Neural progenitor cell (in vitro differentiated cells): ENCODE results near the gene LZTS3. TPM values are rescaled to one million over a fixed set of nuclear protein-coding genes. Genes with fewer than 3 reads are reported as not detected.

Source experiments
- DNase-seq: peaks from one replicate; pipeline ENCODE4 v3.0.0-alpha.2; 2016; ENCODE audit warnings: low spot score
- H2AFZ ChIP-seq: fragments of 200-600 bp; sonication (generic); replicated peaks from 2 replicates; pipeline ENCODE4 v1.6.1; 2016; ENCODE audit warnings: antibody characterized with exemption
- H3F3A ChIP-seq: fragments of 200-600 bp; sonication (generic); 2 replicates; pipeline ENCODE4 v1.6.1; 2016; ENCODE audit warnings: antibody characterized with exemption, low read depth
- H3K27ac ChIP-seq: fragments of 200-600 bp; sonication (generic); 2 replicates; pipeline ENCODE4 v1.5.1; 2016; ENCODE audit warnings: mild to moderate bottlenecking
- H3K27me3 ChIP-seq: fragments of 200-600 bp; sonication (generic); 2 replicates; pipeline ENCODE4 v1.6.1; 2016; ENCODE audit warnings: mild to moderate bottlenecking, moderate library complexity
- H3K36me3 ChIP-seq: fragments of 200-600 bp; sonication (generic); 2 replicates; pipeline ENCODE4 v1.5.1; 2016
- H3K4me1 ChIP-seq: fragments of 200-600 bp; sonication (generic); 2 replicates; pipeline ENCODE4 v1.6.1; 2016; ENCODE audit warnings: mixed run types
- H3K4me2 ChIP-seq: fragments of 200-600 bp; sonication (generic); 2 replicates; pipeline ENCODE4 v1.6.1; 2016
- H3K4me3 ChIP-seq: fragments of 200-600 bp; sonication (generic); 2 replicates; pipeline ENCODE4 v1.5.1; 2016
- H3K79me2 ChIP-seq: fragments of 200-600 bp; sonication (generic); 2 replicates; pipeline ENCODE4 v1.6.1; 2016; ENCODE audit warnings: low read depth
- H3K9ac ChIP-seq: fragments of 200-600 bp; sonication (generic); 2 replicates; pipeline ENCODE4 v1.6.1; 2016
- H3K9me3 ChIP-seq: fragments of 200-600 bp; sonication (generic); 2 replicates; pipeline ENCODE4 v1.5.1; 2016; ENCODE audit warnings: low read depth
- H4K20me1 ChIP-seq: fragments of 200-600 bp; sonication (generic); 2 replicates; pipeline ENCODE4 v1.6.1; 2016; ENCODE audit warnings: low read depth
- H3K27ac Mint-ChIP-seq: 3 replicates; pipeline ENCODE4 v1.8.0; 2021; ENCODE audit warnings: mixed read lengths
- H3K27me3 Mint-ChIP-seq: 2 replicates; pipeline ENCODE4 v1.8.0; 2022; ENCODE audit warnings: low read depth, mild to moderate bottlenecking, inconsistent platforms, moderate library complexity, mixed read lengths; ENCODE audit not compliant: insufficient read depth
- H3K36me3 Mint-ChIP-seq: 3 replicates; pipeline ENCODE4 v1.8.0; 2021; ENCODE audit warnings: mixed read lengths
- H3K4me1 Mint-ChIP-seq: 3 replicates; pipeline ENCODE4 v1.8.0; 2021; ENCODE audit warnings: mixed read lengths
- H3K4me3 Mint-ChIP-seq: 3 replicates; pipeline ENCODE4 v1.8.0; 2021; ENCODE audit warnings: mild to moderate bottlenecking, moderate library complexity, mixed read lengths
- H3K9me3 Mint-ChIP-seq: 3 replicates; pipeline ENCODE4 v1.8.0; 2020; ENCODE audit warnings: mixed read lengths
- EZH2 ChIP-seq: fragments of 200-600 bp; sonication (generic); IDR thresholded peaks from 2 replicates; pipeline ENCODE4 v1.6.1; 2017; ENCODE audit warnings: antibody characterized with exemption, mild to moderate bottlenecking, moderate library complexity
- EZH2phosphoT487 ChIP-seq: fragments of 200-600 bp; sonication (generic); IDR thresholded peaks from 2 replicates; pipeline ENCODE4 v1.6.1; 2017; ENCODE audit warnings: antibody characterized with exemption
- total RNA-seq: library from RNA; depleted of rRNA; stranded (reverse); fragments of >200 nt; gene quantifications from 2 replicates; pipeline ENCODE4 v1.2.3, GENCODE V29; 2015; ENCODE audit warnings: low replicate concordance
- TF ChIP-seq, protein P1 (sequence below): fragments of 200-600 bp; sonication (generic); IDR thresholded peaks from 2 replicates; pipeline ENCODE4 v1.5.1; 2017; ENCODE audit warnings: antibody characterized with exemption, mild to moderate bottlenecking

The LZTS3 gene
- total RNA-seq, 1 donor from 2014 or later, result 3.7 TPM

GRCh38 chr20:3168079-3168828 lies 5.1 kb downstream of the LZTS3 start:
- Mint-ChIP-seq H3K36me3 (no peaks in the 10 kb centered on the region), H3K4me3 (peak overlapping the region; percentile 59), H3K9me3 (no peaks in the 10 kb centered on the region), H3K27ac (peak overlapping the region; percentile 29), H3K4me1 (peaks cover 11% of the 10 kb centered on the region), H3K27me3 (peaks cover 18% of the 10 kb centered on the region)
- Histone ChIP-seq H3K4me2 (peak overlapping the region; percentile 85), H4K20me1 (peaks cover 16% of the 10 kb centered on the region), H2AFZ (peak overlapping the region; percentile 78), H3K9me3 (no peaks in the 10 kb centered on the region), H3K9ac (no peak overlapping the region), H3F3A (peaks cover 8% of the 10 kb centered on the region), H3K4me3 (peak overlapping the region; percentile 39), H3K36me3 (no peaks in the 10 kb centered on the region), H3K4me1 (peaks cover 13% of the 10 kb centered on the region), H3K27me3 (peaks cover 23% of the 10 kb centered on the region), H3K27ac (no peak overlapping the region), H3K79me2 (no peaks in the 10 kb centered on the region)
- peak; percentile 77 for DNase-seq
- TF ChIP-seq, protein P1, sequence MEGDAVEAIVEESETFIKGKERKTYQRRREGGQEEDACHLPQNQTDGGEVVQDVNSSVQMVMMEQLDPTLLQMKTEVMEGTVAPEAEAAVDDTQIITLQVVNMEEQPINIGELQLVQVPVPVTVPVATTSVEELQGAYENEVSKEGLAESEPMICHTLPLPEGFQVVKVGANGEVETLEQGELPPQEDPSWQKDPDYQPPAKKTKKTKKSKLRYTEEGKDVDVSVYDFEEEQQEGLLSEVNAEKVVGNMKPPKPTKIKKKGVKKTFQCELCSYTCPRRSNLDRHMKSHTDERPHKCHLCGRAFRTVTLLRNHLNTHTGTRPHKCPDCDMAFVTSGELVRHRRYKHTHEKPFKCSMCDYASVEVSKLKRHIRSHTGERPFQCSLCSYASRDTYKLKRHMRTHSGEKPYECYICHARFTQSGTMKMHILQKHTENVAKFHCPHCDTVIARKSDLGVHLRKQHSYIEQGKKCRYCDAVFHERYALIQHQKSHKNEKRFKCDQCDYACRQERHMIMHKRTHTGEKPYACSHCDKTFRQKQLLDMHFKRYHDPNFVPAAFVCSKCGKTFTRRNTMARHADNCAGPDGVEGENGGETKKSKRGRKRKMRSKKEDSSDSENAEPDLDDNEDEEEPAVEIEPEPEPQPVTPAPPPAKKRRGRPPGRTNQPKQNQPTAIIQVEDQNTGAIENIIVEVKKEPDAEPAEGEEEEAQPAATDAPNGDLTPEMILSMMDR, result peak; percentile 33
- TF ChIP-seq EZH2 (no peak), EZH2phosphoT487 (no peak)

DNA sequence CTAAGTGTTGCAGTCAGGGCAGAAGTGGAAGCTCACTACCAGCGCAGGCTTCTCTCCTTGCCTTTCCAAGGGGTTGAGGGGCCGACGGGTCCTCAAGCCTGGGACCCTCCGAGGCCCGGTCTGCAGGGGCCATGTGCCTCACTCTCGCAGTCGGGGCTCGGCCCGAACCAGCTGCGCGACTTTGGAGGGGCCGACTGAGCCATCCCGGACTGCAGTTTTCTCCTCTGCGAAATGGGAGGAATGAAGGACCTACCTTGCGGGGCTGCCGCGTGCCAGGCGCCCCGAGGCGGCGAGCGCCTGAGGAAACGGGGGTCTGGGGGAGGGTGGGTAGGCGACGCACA lies 5.6 kb downstream of the LZTS3 start:
- no peaks in the 10 kb centered on the region for H3K36me3 ChIP-seq

GRCh38 chr20:3166913-3167342 lies 6.4 kb downstream of the LZTS3 start:
- no peak overlapping the region for H3K27ac ChIP-seq
- H3F3A ChIP-seq, result peaks cover 3% of the 10 kb centered on the region
- no peak overlapping the region for H2AFZ ChIP-seq
- Mint-ChIP-seq H3K36me3 (no peaks in the 10 kb centered on the region), H3K4me3 (no peak overlapping the region), H3K27ac (no peak overlapping the region), H3K4me1 (peaks cover 7% of the 10 kb centered on the region), H3K27me3 (peaks cover 15% of the 10 kb centered on the region), H3K9me3 (no peaks in the 10 kb centered on the region)
- peaks cover 9% of the 10 kb centered on the region for H4K20me1 ChIP-seq
- no peak overlapping the region for H3K9ac ChIP-seq
- H3K9me3 ChIP-seq, result no peaks in the 10 kb centered on the region
- peaks cover 4% of the 10 kb centered on the region for H3K4me1 ChIP-seq
- H3K4me2 ChIP-seq, result no peak overlapping the region
- no peak overlapping the region for H3K4me3 ChIP-seq
- no peak for DNase-seq
- H3K79me2 ChIP-seq, result no peaks in the 10 kb centered on the region
- H3K27me3 ChIP-seq, result peaks cover 23% of the 10 kb centered on the region
- H3K36me3 ChIP-seq, result no peaks in the 10 kb centered on the region
- TF ChIP-seq EZH2phosphoT487, result no peak
- TF ChIP-seq, protein P1, result no peak
- TF ChIP-seq EZH2, result no peak

More for the DNA sequence above, 5.6 kb downstream of the LZTS3 start:
- peaks cover 13% of the 10 kb centered on the region for H3K4me1 Mint-ChIP-seq
- Histone ChIP-seq H2AFZ (peak overlapping the region; percentile 78), H3K4me1 (peaks cover 12% of the 10 kb centered on the region), H3F3A (peaks cover 8% of the 10 kb centered on the region), H3K79me2 (no peaks in the 10 kb centered on the region), H3K27ac (no peak overlapping the region), H3K27me3 (peaks cover 23% of the 10 kb centered on the region), H3K9ac (no peak overlapping the region), H3K4me3 (peak overlapping the region; percentile 39), H3K4me2 (peak overlapping the region; percentile 85), H4K20me1 (peaks cover 16% of the 10 kb centered on the region), H3K9me3 (no peaks in the 10 kb centered on the region)
- H3K27ac Mint-ChIP-seq, result no peak overlapping the region
- H3K4me3 Mint-ChIP-seq, result no peak overlapping the region
- H3K36me3 Mint-ChIP-seq, result no peaks in the 10 kb centered on the region
- TF ChIP-seq, protein P1, result no peak
- TF ChIP-seq EZH2phosphoT487 (no peak), EZH2 (no peak)
- no peak for DNase-seq
- H3K27me3 Mint-ChIP-seq, result peaks cover 17% of the 10 kb centered on the region
- no peaks in the 10 kb centered on the region for H3K9me3 Mint-ChIP-seq
